ENCODE measurements around the gene TTC3. TPM values are rescaled to one million over a fixed set of nuclear protein-coding genes. Genes with fewer than 3 reads are reported as not detected.
A peak's percentile ranks its signal among the peaks of the same experiment; 100 is the strongest.

Gene TTC3
- total RNA-seq, 1 donor from 2014 or later: 216 TPM

- TF ChIP-seq, protein P1, sequence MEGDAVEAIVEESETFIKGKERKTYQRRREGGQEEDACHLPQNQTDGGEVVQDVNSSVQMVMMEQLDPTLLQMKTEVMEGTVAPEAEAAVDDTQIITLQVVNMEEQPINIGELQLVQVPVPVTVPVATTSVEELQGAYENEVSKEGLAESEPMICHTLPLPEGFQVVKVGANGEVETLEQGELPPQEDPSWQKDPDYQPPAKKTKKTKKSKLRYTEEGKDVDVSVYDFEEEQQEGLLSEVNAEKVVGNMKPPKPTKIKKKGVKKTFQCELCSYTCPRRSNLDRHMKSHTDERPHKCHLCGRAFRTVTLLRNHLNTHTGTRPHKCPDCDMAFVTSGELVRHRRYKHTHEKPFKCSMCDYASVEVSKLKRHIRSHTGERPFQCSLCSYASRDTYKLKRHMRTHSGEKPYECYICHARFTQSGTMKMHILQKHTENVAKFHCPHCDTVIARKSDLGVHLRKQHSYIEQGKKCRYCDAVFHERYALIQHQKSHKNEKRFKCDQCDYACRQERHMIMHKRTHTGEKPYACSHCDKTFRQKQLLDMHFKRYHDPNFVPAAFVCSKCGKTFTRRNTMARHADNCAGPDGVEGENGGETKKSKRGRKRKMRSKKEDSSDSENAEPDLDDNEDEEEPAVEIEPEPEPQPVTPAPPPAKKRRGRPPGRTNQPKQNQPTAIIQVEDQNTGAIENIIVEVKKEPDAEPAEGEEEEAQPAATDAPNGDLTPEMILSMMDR (conservative IDR thresholded peaks at IDR 0.05): no peak
- Mint-ChIP-seq H3K36me3 (ENCODE audit: low read depth) (peaks cover 4% of the 10 kb centered on the region), H3K4me1 (peaks cover 59% of the 10 kb centered on the region), H3K27me3 (ENCODE audit: low read depth) (no peaks in the 10 kb centered on the region), H3K9me3 (peaks cover 4% of the 10 kb centered on the region), H3K4me3 (peak overlapping the region; percentile 97), H3K27ac (ENCODE audit: unreplicated experiment) (peak overlapping the region; percentile 97)
- no peak for DNase-seq (ENCODE audit: low read depth, low spot score)
These were observed 1.5 kb downstream of the TTC3 start for GRCh38 chr21:37074546-37074945.

DNA sequence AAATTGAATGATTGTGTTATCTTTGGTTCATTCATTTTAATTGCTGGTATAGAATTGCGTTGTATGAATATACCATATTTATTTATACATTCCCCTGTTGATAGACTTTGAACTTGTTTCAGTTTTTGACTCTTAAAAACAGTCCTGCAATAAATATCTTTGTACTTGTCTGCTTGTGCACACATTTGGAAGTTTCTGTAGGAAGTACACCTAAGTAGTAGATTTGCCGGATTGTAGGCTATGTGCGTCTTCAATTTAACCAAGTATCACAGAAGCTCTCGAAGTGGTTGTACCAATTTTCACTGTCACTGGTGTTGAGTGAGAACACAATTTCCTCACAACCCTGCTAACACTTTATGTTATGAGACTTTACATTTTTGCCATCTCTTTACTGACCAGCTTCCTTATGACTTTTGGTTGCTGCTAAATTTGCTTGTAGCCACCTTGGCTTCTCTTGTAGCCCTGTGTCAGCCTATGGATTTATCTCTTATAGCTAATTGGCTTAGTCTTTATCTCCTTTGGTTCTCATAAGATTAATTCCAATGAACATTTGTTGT is 2.2 kb downstream of the TTC3 start:
- Mint-ChIP-seq H3K27ac (ENCODE audit: unreplicated experiment) (no peak overlapping the region), H3K36me3 (ENCODE audit: low read depth) (peaks cover 4% of the 10 kb centered on the region), H3K4me1 (peaks cover 54% of the 10 kb centered on the region), H3K27me3 (ENCODE audit: low read depth) (no peaks in the 10 kb centered on the region), H3K9me3 (peaks cover 4% of the 10 kb centered on the region), H3K4me3 (peak overlapping the region; percentile 97)
- TF ChIP-seq, protein P1 (conservative IDR thresholded peaks at IDR 0.05): no peak
- no peak for DNase-seq (ENCODE audit: low read depth, low spot score)

DNA sequence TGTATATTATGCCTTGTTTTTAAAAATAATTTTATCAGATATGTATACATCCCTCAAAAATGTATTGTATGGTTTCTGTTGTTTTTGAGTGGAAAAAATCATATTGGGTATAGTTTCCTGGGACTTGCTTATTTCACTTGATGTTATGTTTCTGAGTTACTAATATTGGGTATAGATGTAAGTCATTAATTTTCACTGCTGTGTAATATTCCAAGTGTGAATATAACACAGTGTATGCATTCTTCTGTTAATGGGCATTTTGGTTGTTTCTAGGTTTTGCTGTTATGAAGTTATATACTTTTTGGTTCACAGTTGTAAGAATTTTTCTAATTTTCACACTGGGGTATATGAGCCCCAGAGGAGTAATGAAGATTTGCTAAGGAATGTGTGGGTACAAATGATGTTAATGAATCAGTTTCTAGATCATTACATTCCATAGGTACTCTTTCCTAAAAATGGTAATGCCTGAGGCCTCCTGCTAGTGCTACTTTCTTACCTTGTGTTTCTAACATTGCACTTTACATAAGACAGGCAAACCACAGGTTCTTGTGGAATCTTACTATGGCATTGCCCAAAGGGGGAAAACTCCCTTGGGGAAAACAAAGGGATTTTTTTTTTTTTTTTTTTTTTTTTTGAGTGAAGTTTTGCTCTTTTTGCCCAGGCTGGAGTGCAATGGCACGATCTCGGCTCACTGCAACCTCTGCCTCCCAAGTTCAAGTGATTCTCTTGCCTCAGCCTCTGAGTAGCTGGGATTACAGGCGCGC is 3.2 kb downstream of the TTC3 start:
- peaks cover 4% of the 10 kb centered on the region for H3K36me3 Mint-ChIP-seq (ENCODE audit: low read depth)
- no peaks in the 10 kb centered on the region for H3K27me3 Mint-ChIP-seq (ENCODE audit: low read depth)
- H3K9me3 Mint-ChIP-seq: peaks cover 4% of the 10 kb centered on the region
- peaks cover 45% of the 10 kb centered on the region for H3K4me1 Mint-ChIP-seq
- H3K4me3 Mint-ChIP-seq: peak overlapping the region; percentile 39
- no peak overlapping the region for H3K27ac Mint-ChIP-seq (ENCODE audit: unreplicated experiment)
- DNase-seq (ENCODE audit: low read depth, low spot score): no peak
- TF ChIP-seq, protein P1 (conservative IDR thresholded peaks at IDR 0.05): no peak

- Mint-ChIP-seq H3K27ac (ENCODE audit: unreplicated experiment) (no peak overlapping the region), H3K4me1 (peaks cover 35% of the 10 kb centered on the region), H3K36me3 (ENCODE audit: low read depth) (peaks cover 6% of the 10 kb centered on the region), H3K9me3 (peaks cover 4% of the 10 kb centered on the region), H3K4me3 (peak overlapping the region; percentile 60), H3K27me3 (ENCODE audit: low read depth) (no peaks in the 10 kb centered on the region)
- no peak for DNase-seq (ENCODE audit: low read depth, low spot score)
- TF ChIP-seq, protein P1 (conservative IDR thresholded peaks at IDR 0.05): no peak
These were observed 4.3 kb downstream of the TTC3 start for GRCh38 chr21:37077403-37077802.

- Mint-ChIP-seq H3K4me3 (peak overlapping the region; percentile 21), H3K27me3 (ENCODE audit: low read depth) (no peaks in the 10 kb centered on the region), H3K9me3 (peaks cover 4% of the 10 kb centered on the region), H3K27ac (ENCODE audit: unreplicated experiment) (no peak overlapping the region), H3K4me1 (peaks cover 34% of the 10 kb centered on the region), H3K36me3 (ENCODE audit: low read depth) (peaks cover 9% of the 10 kb centered on the region)
- TF ChIP-seq, protein P1 (conservative IDR thresholded peaks at IDR 0.05): peak; percentile 25
- DNase-seq (ENCODE audit: low read depth, low spot score): no peak
These were observed 6.3 kb downstream of the TTC3 start for GRCh38 chr21:37079211-37079824.
